Psoas muscle (tissue), 8 donors: ENCODE data around the gene IL36B. TPM values are rescaled to one million over a fixed set of nuclear protein-coding genes. Genes with fewer than 3 reads are reported as not detected.

Source experiments
- ATAC-seq, 4 donors: fragments of 200-7000 bp; cut with Tn5 transposase; one replicate each; pipeline ENCODE4 v1.9.1; 2020; ENCODE audit warnings: moderate library complexity in 3 of 4, mild to moderate bottlenecking in 2 of 4
- DNase-seq, 2 donors: peaks; one replicate each; pipeline ENCODE4 v3.0.0-alpha.2; 2020
- H3K27ac ChIP-seq: fragments of 200-600 bp; one replicate; pipeline ENCODE4 v1.8.0; 2022
- H3K27me3 ChIP-seq, 3 donors: fragments of 200-600 bp in 1 of 3; one replicate each; pipeline versions ENCODE4 v1.6.1 to v1.8.0; 2013 to 2022; ENCODE audit warnings: low read length in 2 of 3, mild to moderate bottlenecking in 2 of 3, moderate library complexity in 1 of 3; ENCODE audit not compliant: insufficient read depth in 3 of 3
- H3K36me3 ChIP-seq, 2 donors: fragments of 200-600 bp in 1 of 2; one replicate each; pipeline versions ENCODE4 v1.6.1 to v1.8.0; 2013 to 2022; ENCODE audit warnings: low read depth in 1 of 2, mild to moderate bottlenecking in 1 of 2, moderate library complexity in 1 of 2; ENCODE audit not compliant: insufficient read depth in 1 of 2
- H3K4me1 ChIP-seq: fragments of 200-600 bp; one replicate; pipeline ENCODE4 v1.8.0; 2022
- H3K4me3 ChIP-seq: fragments of 200-600 bp; one replicate; pipeline ENCODE4 v1.8.0; 2022; ENCODE audit warnings: mild to moderate bottlenecking
- H3K9me3 ChIP-seq: fragments of 200-600 bp; one replicate; pipeline ENCODE4 v1.8.0; 2022
- CTCF ChIP-seq: fragments of 200-600 bp; IDR thresholded peaks from one replicate; pipeline ENCODE4 v1.8.0; 2022; ENCODE audit warnings: antibody characterized with exemption
- WGBS, 3 donors: extraction: QIAGEN DNeasy Blood & Tissue Kit; methylation state at CpG; one replicate each; pipeline versions ENCODE4 v1.1.6 to v1.1.7; 2013; 5-methylcytosine and 5-hydroxymethylcytosine counted together
- intact Hi-C, 2 donors: fragments of 100-400 bp; cut with DNase I; formaldehyde crosslinking; loops; one replicate each; pipeline versions ENCODE4 v1.11.0 to v1.14.2; 2022
- polyA plus RNA-seq, 3 donors: library from polyadenylated mRNA; stranded (reverse); fragments of 200-250 nt; gene quantifications; one replicate each; pipeline ENCODE4 v1.2.3, GENCODE V29; 2013
- total RNA-seq, 4 donors: library from RNA; stranded (reverse); fragmentation: NEBNext Ultra II Directional in 2 of 4; extraction: Animal tissue kit (Norgen Biotek cat#: 25700) in 2 of 4; gene quantifications; one replicate each; pipeline versions ENCODE4 v1.2.1 to v1.2.4, GENCODE V29; 2021 to 2023
- donor health status: healthy with polysubstance abuse.
- donor health status: DM: no; HTN: no; CAD: no; lungs with moderate emphysema.
- donor health status: Bipolar disorder and iron deficiency.
- donor health status: healthy.
- donor health status: DM: yes; HTN: yes; CAD: no.
- donor health status: DM: no; HTN: no; CAD: no.
- donor health status: DM: no; HTN: no; CAD: no.
- donor health status: DM: yes; HTN: yes; CAD: no.

IL36B gene
- total and polyA plus RNA-seq, 7 donors = not detected

GRCh38 chr2:113064281-113064680 lies 11.6 kb upstream of the IL36B start:
- 71 to 77% (median 73%) methylated on average over 5 of the region's 5 CpGs for whole genome bisulfite sequencing, 3 donors
- Histone ChIP-seq H3K4me1 (no peaks in the 10 kb centered on the region), H3K27me3 (peaks cover 0 to 5% (median 4%) of the 10 kb centered on the region in 3 donors), H3K4me3 (no peak overlapping the region), H3K36me3 (no peaks in the 10 kb centered on the region), H3K9me3 (no peaks in the 10 kb centered on the region), H3K27ac (no peak overlapping the region)
- TF ChIP-seq CTCF = no peak
- no peak for ATAC-seq
- DNase-seq = no peak
- intact Hi-C loops = no loop called here

- Histone ChIP-seq H3K4me1 (no peaks in the 10 kb centered on the region), H3K4me3 (no peak overlapping the region), H3K27me3 (peaks cover 0 to 6% (median 4%) of the 10 kb centered on the region in 3 donors), H3K9me3 (no peaks in the 10 kb centered on the region), H3K36me3 (no peaks in the 10 kb centered on the region), H3K27ac (no peak overlapping the region)
- no peak for TF ChIP-seq CTCF
- intact Hi-C loops = no loop called here
- DNase-seq = no peak
- ATAC-seq = no peak
- WGBS, 3 donors = 82 to 89% (median 84%) methylated on average over 18 of the region's 18 CpGs
Measured at GRCh38 chr2:113061896-113062770, 9.5 kb upstream of the IL36B start.

- H3K36me3 ChIP-seq = no peaks in the 10 kb centered on the region
Measured at GRCh38 chr2:113061241-113061640, 8.6 kb upstream of the IL36B start.

GRCh38 chr2:113060796-113061195 lies 8.1 kb upstream of the IL36B start:
- TF ChIP-seq CTCF = no peak
- no peaks in the 10 kb centered on the region for H3K4me1 ChIP-seq
- H3K9me3 ChIP-seq = no peaks in the 10 kb centered on the region
- peaks cover 0 to 6% (median 4%) of the 10 kb centered on the region in 3 donors for H3K27me3 ChIP-seq
- no peak overlapping the region for H3K4me3 ChIP-seq
- intact Hi-C loops = no loop called here
- no peaks in the 10 kb centered on the region for H3K36me3 ChIP-seq
- 33 to 40% (median 39%) methylated on average over 1 of the region's 1 CpG for WGBS, 3 donors
- no peak overlapping the region for H3K27ac ChIP-seq
- ATAC-seq (no peak), DNase-seq (no peak)

More at GRCh38 chr2:113061241-113061640, 8.6 kb upstream of the IL36B start:
- H3K9me3 ChIP-seq = no peaks in the 10 kb centered on the region
- H3K27me3 ChIP-seq = peaks cover 0 to 6% (median 4%) of the 10 kb centered on the region in 3 donors
- no peak overlapping the region for H3K27ac ChIP-seq
- 53 to 64% (median 60%) methylated on average over 2 of the region's 2 CpGs for WGBS, 3 donors
- intact Hi-C loops = no loop called here
- no peak for TF ChIP-seq CTCF
- no peak for ATAC-seq
- H3K4me1 ChIP-seq = no peaks in the 10 kb centered on the region
- DNase-seq = no peak
- H3K4me3 ChIP-seq = no peak overlapping the region
